ENCODE data around the gene ADGRL3. TPM values are rescaled to one million over a fixed set of nuclear protein-coding genes. Genes with fewer than 3 reads are reported as not detected.

The ADGRL3 gene
- total RNA-seq, 4 donors from 2014 or later, result 6.5 to 19.0 (median 14.0) TPM

DNA sequence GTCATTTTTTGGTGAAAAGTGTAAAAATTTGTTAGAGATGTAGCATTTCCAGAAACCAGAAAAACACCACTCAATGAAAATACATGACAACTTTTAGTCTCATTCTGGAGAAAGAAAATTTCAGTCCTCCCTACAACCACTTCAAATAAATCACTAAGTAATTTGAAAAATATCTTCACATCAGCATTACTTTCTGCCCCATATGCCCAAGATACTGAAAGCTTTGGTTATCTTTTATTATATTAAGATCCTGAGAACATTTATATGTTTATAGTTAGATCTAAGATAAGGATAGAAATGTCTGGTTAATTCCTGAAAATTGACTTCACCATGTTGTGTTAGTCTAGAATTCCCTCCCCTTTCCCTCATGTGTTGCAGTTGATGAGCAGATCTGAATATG, 119.0 kb downstream of the ADGRL3 start:
- TF ChIP-seq POLR2AphosphoS5 (IDR thresholded peaks at IDR 0.05) (no peak), POLR2A (IDR thresholded peaks at IDR 0.05) (no peak), EP300 (IDR thresholded peaks at IDR 0.05) (no peak)
- TF ChIP-seq, protein P1, sequence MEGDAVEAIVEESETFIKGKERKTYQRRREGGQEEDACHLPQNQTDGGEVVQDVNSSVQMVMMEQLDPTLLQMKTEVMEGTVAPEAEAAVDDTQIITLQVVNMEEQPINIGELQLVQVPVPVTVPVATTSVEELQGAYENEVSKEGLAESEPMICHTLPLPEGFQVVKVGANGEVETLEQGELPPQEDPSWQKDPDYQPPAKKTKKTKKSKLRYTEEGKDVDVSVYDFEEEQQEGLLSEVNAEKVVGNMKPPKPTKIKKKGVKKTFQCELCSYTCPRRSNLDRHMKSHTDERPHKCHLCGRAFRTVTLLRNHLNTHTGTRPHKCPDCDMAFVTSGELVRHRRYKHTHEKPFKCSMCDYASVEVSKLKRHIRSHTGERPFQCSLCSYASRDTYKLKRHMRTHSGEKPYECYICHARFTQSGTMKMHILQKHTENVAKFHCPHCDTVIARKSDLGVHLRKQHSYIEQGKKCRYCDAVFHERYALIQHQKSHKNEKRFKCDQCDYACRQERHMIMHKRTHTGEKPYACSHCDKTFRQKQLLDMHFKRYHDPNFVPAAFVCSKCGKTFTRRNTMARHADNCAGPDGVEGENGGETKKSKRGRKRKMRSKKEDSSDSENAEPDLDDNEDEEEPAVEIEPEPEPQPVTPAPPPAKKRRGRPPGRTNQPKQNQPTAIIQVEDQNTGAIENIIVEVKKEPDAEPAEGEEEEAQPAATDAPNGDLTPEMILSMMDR (IDR thresholded peaks at IDR 0.05), result no peak
- no peak overlapping the region for H3K27ac ChIP-seq
- H3K9me3 ChIP-seq, result peaks cover 3% of the 10 kb centered on the region
- H3K36me3 ChIP-seq, result no peaks in the 10 kb centered on the region
- H3K4me1 ChIP-seq, result no peaks in the 10 kb centered on the region
- DNase-seq (ENCODE audit: low spot score in 2 of 2), result no peak
- H3K4me3 ChIP-seq, result no peak overlapping the region
- no peaks in the 10 kb centered on the region for H3K27me3 ChIP-seq

DNA sequence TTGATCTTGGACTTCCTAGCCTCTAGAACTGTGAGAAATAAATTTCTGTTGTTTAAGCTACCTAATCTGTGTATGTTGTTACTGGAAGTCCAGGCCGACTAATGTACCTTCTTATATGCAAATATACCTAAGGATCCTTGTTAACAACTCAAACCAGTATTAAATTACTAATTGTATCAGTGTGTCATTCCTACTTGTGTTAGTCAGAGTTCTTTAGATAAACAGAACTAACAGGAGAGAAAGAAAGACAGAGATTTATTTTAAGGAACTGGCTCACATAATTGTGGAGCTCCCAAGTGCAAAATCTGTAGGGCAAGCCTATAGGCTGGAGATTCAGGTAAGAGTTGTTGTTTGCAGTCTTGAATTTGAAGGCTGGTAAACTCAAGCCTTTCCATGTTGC, 120.0 kb downstream of the ADGRL3 start:
- Histone ChIP-seq H3K4me3 (no peak overlapping the region), H3K4me1 (no peaks in the 10 kb centered on the region), H3K27ac (no peak overlapping the region), H3K36me3 (no peaks in the 10 kb centered on the region), H3K9me3 (peaks cover 3% of the 10 kb centered on the region), H3K27me3 (no peaks in the 10 kb centered on the region)
- WGBS, result 69% methylated on average over 1 of the region's 1 CpG
- TF ChIP-seq POLR2AphosphoS5 (IDR thresholded peaks at IDR 0.05), result no peak
- TF ChIP-seq, protein P1 (IDR thresholded peaks at IDR 0.05), result no peak
- TF ChIP-seq EP300 (IDR thresholded peaks at IDR 0.05), result no peak
- no peak for TF ChIP-seq POLR2A (IDR thresholded peaks at IDR 0.05)
- DNase-seq (ENCODE audit: low spot score in 2 of 2), result no peak

DNA sequence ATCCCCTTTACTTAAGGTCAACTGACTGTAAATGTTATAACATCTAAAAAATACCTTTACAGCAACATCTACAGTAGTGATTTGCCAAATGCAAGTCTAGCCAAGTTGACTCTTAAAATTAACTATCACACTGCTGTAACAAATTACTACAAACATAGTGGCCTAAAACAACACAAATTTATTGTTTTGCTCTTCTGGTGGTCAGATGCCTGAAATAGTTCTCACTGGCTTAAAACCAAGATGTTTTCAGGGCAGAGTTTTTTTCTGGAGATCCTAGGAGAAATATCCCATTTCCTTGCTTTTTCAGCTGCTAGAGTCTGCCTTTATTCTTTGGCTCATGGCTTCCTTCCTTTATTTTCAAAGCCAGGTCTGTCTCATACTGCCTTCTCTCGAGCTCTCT, 120.5 kb downstream of the ADGRL3 start:
- H3K27ac ChIP-seq, result no peak overlapping the region
- no peaks in the 10 kb centered on the region for H3K27me3 ChIP-seq
- H3K36me3 ChIP-seq, result no peaks in the 10 kb centered on the region
- no peak overlapping the region for H3K4me3 ChIP-seq
- H3K4me1 ChIP-seq, result no peaks in the 10 kb centered on the region
- TF ChIP-seq, protein P1 (IDR thresholded peaks at IDR 0.05), result no peak
- TF ChIP-seq EP300 (IDR thresholded peaks at IDR 0.05), result no peak
- no peak for TF ChIP-seq POLR2AphosphoS5 (IDR thresholded peaks at IDR 0.05)
- TF ChIP-seq POLR2A (IDR thresholded peaks at IDR 0.05), result no peak
- whole genome bisulfite sequencing, result 71% methylated on average over 1 of the region's 1 CpG
- peaks cover 3% of the 10 kb centered on the region for H3K9me3 ChIP-seq
- DNase-seq (ENCODE audit: low spot score in 2 of 2), result no peak

DNA sequence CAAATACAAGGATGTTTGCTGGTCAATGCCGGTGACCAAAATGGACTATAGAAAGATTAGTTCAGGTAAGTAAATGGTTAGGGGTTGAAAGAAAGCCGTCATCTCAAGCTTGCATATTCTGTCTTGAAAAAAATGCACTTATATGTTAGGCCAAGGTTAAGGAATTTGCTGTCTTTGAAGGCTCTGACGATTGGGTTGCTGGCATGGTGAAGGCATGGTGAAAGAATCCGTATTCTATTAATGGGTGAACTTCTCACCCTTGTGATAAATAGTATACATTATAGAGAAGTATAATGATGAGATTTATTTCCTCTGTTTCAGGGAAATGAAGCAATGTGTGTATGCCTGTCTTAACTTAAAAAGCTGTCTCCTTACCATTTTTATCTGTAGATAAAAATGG, 132.6 kb downstream of the ADGRL3 start:
- peaks cover 3% of the 10 kb centered on the region for H3K9me3 ChIP-seq
- H3K27me3 ChIP-seq, result no peaks in the 10 kb centered on the region
- DNase-seq (ENCODE audit: low spot score in 2 of 2), result no peak
- whole genome bisulfite sequencing, result 68% methylated on average over 4 of the region's 4 CpGs
- no peaks in the 10 kb centered on the region for H3K36me3 ChIP-seq
- no peaks in the 10 kb centered on the region for H3K4me1 ChIP-seq
- H3K4me3 ChIP-seq, result no peak overlapping the region
- TF ChIP-seq EP300 (IDR thresholded peaks at IDR 0.05) (no peak), POLR2AphosphoS5 (IDR thresholded peaks at IDR 0.05) (no peak), POLR2A (IDR thresholded peaks at IDR 0.05) (no peak)
- TF ChIP-seq, protein P1 (IDR thresholded peaks at IDR 0.05), result no peak
- H3K27ac ChIP-seq, result no peak overlapping the region

DNA sequence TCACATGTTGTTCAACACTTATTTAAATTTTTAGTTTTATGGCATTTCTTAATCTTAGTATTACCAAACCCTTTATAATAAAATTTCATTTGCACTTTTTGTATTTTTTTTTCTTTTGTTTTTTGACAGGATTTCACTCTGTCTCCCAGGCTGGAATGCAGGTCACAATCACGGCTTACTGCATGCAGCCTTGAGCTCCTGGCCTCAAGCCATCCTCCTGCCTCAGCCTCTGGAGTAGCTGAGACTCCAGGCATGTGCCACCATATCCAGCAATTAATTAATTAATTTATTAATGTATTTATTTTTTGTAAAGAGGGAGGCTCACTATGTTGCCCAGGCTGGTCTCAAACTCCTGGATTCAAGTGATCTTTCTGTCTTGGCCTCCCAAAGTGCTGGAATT, 133.4 kb downstream of the ADGRL3 start:
- Histone ChIP-seq H3K4me1 (no peaks in the 10 kb centered on the region), H3K36me3 (no peaks in the 10 kb centered on the region), H3K9me3 (peaks cover 3% of the 10 kb centered on the region), H3K27ac (no peak overlapping the region), H3K27me3 (no peaks in the 10 kb centered on the region), H3K4me3 (no peak overlapping the region)
- DNase-seq (ENCODE audit: low spot score in 2 of 2), result no peak
- TF ChIP-seq, protein P1 (IDR thresholded peaks at IDR 0.05), result no peak
- TF ChIP-seq POLR2A (IDR thresholded peaks at IDR 0.05) (no peak), POLR2AphosphoS5 (IDR thresholded peaks at IDR 0.05) (no peak)
- 58% methylated on average over 1 of the region's 1 CpG for WGBS

Data from suprapubic skin (tissue), 4 donors.